Spleen (tissue), 11 donors: Measurements from ENCODE around the gene LAMC2. TPM values are rescaled to one million over a fixed set of nuclear protein-coding genes. Genes with fewer than 3 reads are reported as not detected.

Experiments used
- DNase-seq: peaks from one replicate; pipeline ENCODE4 v3.0.0-alpha.2; 2020
- H3K27ac ChIP-seq, 8 donors: fragments of 200-600 bp; sonication (generic) in 7 of 8; 1 replicate in 4 of 8; 2 replicates in 4 of 8; pipeline versions ENCODE4 v1.5.0 to v1.8.0; 2016 to 2021; ENCODE audit warnings: inconsistent platforms in 4 of 8, mild to moderate bottlenecking in 4 of 8, moderate library complexity in 1 of 8
- H3K27me3 ChIP-seq, 7 donors: fragments of 200-600 bp; sonication (generic) in 6 of 7; replicated peaks in 1 of 7; 1 replicate in 4 of 7; 2 replicates in 3 of 7; pipeline versions ENCODE4 v1.5.0 to v1.8.0; 2016 to 2021; ENCODE audit warnings: inconsistent platforms in 3 of 7, mild to moderate bottlenecking in 1 of 7
- H3K36me3 ChIP-seq, 6 donors: fragments of 200-600 bp; sonication (generic) in 5 of 6; 1 replicate in 4 of 6; 2 replicates in 2 of 6; pipeline versions ENCODE4 v1.5.0 to v1.8.0; 2016 to 2021; ENCODE audit warnings: inconsistent platforms in 2 of 6
- H3K4me1 ChIP-seq, 6 donors: fragments of 200-600 bp; sonication (generic) in 5 of 6; 1 replicate in 3 of 6; 2 replicates in 3 of 6; pipeline versions ENCODE4 v1.5.0 to v1.8.0; 2016 to 2021; ENCODE audit warnings: inconsistent platforms in 3 of 6
- H3K4me3 ChIP-seq, 8 donors: fragments of 200-600 bp; sonication (generic) in 7 of 8; 1 replicate in 4 of 8; 2 replicates in 4 of 8; pipeline versions ENCODE4 v1.5.0 to v1.8.0; 2016 to 2021; ENCODE audit warnings: inconsistent platforms in 4 of 8, mild to moderate bottlenecking in 4 of 8, moderate library complexity in 2 of 8
- H3K9me3 ChIP-seq, 8 donors: fragments of 200-600 bp; sonication (generic) in 7 of 8; 1 replicate in 4 of 8; 2 replicates in 4 of 8; pipeline versions ENCODE4 v1.5.0 to v1.8.0; 2016 to 2021; ENCODE audit warnings: inconsistent platforms in 4 of 8
- POLR2A ChIP-seq, 3 donors: fragments of 450-650 bp; IDR thresholded peaks; one replicate each; pipeline ENCODE4 v1.5.1; 2017; ENCODE audit warnings: antibody characterized with exemption in 3 of 3, mild to moderate bottlenecking in 1 of 3
- POLR2AphosphoS5 ChIP-seq, 3 donors: sonication (generic); formaldehyde crosslinking; IDR thresholded peaks; one replicate each; pipeline ENCODE4 v1.5.1; 2017; ENCODE audit warnings: antibody characterized with exemption in 3 of 3
- WGBS, 5 donors: extraction: QIAGEN DNeasy Blood & Tissue Kit in 3 of 5; methylation state at CpG; one replicate each; pipeline versions ENCODE4 v1.1.5 to v1.1.7; 2013 to 2018; 5-methylcytosine and 5-hydroxymethylcytosine counted together
- intact Hi-C: fragments of 100-400 bp; cut with DNase I; formaldehyde crosslinking; loops from one replicate; pipeline ENCODE4 v1.15.0; 2023; ENCODE audit warnings: low total_unique reads
- polyA plus RNA-seq, 3 donors: library from polyadenylated mRNA; stranded (reverse); fragments of 200-250 nt; gene quantifications; one replicate each; pipeline ENCODE4 v1.2.1, GENCODE V29; 2013
- total RNA-seq, 7 donors: library from RNA; depleted of rRNA in 3 of 7; stranded (reverse); fragments of >200 nt in 3 of 7; fragmentation: NEBNext Ultra II Directional in 4 of 7; extraction: Animal tissue kit (Norgen Biotek cat#: 25700) in 4 of 7; gene quantifications; one replicate each; pipeline versions ENCODE4 v1.1.0 to v1.2.1, GENCODE V29; 2016 to 2021
- TF ChIP-seq, protein P1 (sequence below), 11 experiments: fragments of 200-600 bp in 7 of 11; fragments of 450-650 bp in 4 of 11; sonication (generic) in 4 of 11; IDR thresholded peaks in 8 of 11; conservative IDR thresholded peaks in 3 of 11; 1 replicate in 7 of 11; 2 replicates in 4 of 11; pipeline versions ENCODE4 v1.4.0 to v1.8.0; 2016 to 2021; ENCODE audit warnings: antibody characterized with exemption in 11 of 11, inconsistent platforms in 4 of 11, mild to moderate bottlenecking in 1 of 11
- donor health status: healthy with polysubstance abuse.
- donor health status: DM: no; HTN: no; CAD: no; lungs with moderate emphysema.
- donor health status: DM: no; HTN: no; CAD: no.
- donor health status: Bipolar disorder and iron deficiency.
- donor health status: healthy.
- donor health status: DM: no; HTN: no; CAD: no.
- donor health status: DM: yes; HTN: yes; CAD: no.

Gene LAMC2
- total and polyA plus RNA-seq, 10 donors = 0.13 to 1.4 (median 0.67) TPM; not detected in 1

GRCh38 chr1:183279835-183280234 lies 93.8 kb downstream of the LAMC2 start:
- no peaks in the 10 kb centered on the region for H3K36me3 ChIP-seq
- DNase-seq = peak; percentile 90
- peaks cover 0 to 40% (median 3%) of the 10 kb centered on the region in 6 donors for H3K4me1 ChIP-seq
- TF ChIP-seq POLR2A (IDR thresholded peaks at IDR 0.05) (no peak), POLR2AphosphoS5 (IDR thresholded peaks at IDR 0.05) (peak in 1 of 3 donors; percentile 62)
- intact Hi-C loops = no loop called here
- WGBS, 5 donors = 58 to 91% (median 69%) methylated on average over 6 of the region's 6 CpGs
- no peaks in the 10 kb centered on the region for H3K9me3 ChIP-seq
- peaks cover 0 to 11% (median 0%) of the 10 kb centered on the region in 7 donors for H3K27me3 ChIP-seq
- H3K27ac ChIP-seq = peak overlapping the region in 7 of 8 donors; percentile 61 to 89 (median 78)
- peak overlapping the region in 1 of 8 donors; percentile 14 for H3K4me3 ChIP-seq

DNA sequence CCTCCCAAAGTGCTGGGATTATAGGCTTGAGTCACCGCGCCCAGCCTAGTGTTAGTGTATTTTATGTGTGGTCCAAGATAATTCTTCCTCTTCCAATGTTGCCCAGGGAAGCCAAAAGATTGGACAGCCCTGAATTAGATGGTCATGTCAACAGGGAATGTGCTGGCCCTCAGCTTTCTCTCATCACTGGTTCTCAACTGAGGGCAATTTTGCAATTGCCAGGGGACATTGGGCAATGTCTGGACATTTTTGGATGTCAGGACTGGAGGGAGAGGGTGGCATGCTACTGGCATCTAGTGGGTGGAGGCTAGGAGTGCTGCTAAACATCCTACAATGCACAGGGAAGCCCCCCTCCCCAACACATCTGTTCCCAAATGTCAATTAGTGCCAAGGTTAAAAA lies 95.0 kb downstream of the LAMC2 start:
- Histone ChIP-seq H3K27ac (peak overlapping the region in 5 of 8 donors; percentile 20 to 89 (median 86)), H3K36me3 (no peaks in the 10 kb centered on the region), H3K27me3 (peaks cover 0 to 11% (median 0%) of the 10 kb centered on the region in 7 donors), H3K4me1 (peaks cover 0 to 40% (median 3%) of the 10 kb centered on the region in 6 donors), H3K9me3 (no peaks in the 10 kb centered on the region), H3K4me3 (no peak overlapping the region)
- 95 to 100% (median 100%) methylated on average over 2 of the region's 2 CpGs for WGBS, 5 donors
- intact Hi-C loops = no loop called here
- DNase-seq = no peak
- TF ChIP-seq POLR2AphosphoS5 (IDR thresholded peaks at IDR 0.05) (no peak), POLR2A (IDR thresholded peaks at IDR 0.05) (no peak)
- TF ChIP-seq, protein P1, sequence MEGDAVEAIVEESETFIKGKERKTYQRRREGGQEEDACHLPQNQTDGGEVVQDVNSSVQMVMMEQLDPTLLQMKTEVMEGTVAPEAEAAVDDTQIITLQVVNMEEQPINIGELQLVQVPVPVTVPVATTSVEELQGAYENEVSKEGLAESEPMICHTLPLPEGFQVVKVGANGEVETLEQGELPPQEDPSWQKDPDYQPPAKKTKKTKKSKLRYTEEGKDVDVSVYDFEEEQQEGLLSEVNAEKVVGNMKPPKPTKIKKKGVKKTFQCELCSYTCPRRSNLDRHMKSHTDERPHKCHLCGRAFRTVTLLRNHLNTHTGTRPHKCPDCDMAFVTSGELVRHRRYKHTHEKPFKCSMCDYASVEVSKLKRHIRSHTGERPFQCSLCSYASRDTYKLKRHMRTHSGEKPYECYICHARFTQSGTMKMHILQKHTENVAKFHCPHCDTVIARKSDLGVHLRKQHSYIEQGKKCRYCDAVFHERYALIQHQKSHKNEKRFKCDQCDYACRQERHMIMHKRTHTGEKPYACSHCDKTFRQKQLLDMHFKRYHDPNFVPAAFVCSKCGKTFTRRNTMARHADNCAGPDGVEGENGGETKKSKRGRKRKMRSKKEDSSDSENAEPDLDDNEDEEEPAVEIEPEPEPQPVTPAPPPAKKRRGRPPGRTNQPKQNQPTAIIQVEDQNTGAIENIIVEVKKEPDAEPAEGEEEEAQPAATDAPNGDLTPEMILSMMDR (IDR thresholded peaks at IDR 0.05 in 8 of 11, conservative IDR thresholded peaks at IDR 0.05 in 3 of 11) = no peak

GRCh38 chr1:183281553-183282091 lies 95.6 kb downstream of the LAMC2 start:
- Histone ChIP-seq H3K9me3 (no peaks in the 10 kb centered on the region), H3K27ac (peak overlapping the region in 5 of 8 donors; percentile 20 to 89 (median 86)), H3K4me3 (no peak overlapping the region), H3K36me3 (no peaks in the 10 kb centered on the region), H3K27me3 (peaks cover 0 to 11% (median 0%) of the 10 kb centered on the region in 7 donors), H3K4me1 (peaks cover 0 to 40% (median 3%) of the 10 kb centered on the region in 6 donors)
- intact Hi-C loops = no loop called here
- TF ChIP-seq, protein P1 (IDR thresholded peaks at IDR 0.05 in 8 of 11, conservative IDR thresholded peaks at IDR 0.05 in 3 of 11) = peak; percentile 72 to 96 (median 88)
- peak in 1 of 3 donors; percentile 35 for TF ChIP-seq POLR2AphosphoS5 (IDR thresholded peaks at IDR 0.05)
- TF ChIP-seq POLR2A (IDR thresholded peaks at IDR 0.05) = no peak
- peak; percentile 91 for DNase-seq
- WGBS, 5 donors = 51 to 62% (median 57%) methylated on average over 10 to 12 of the region's 12 CpGs

- no peaks in the 10 kb centered on the region for H3K9me3 ChIP-seq
- no peaks in the 10 kb centered on the region for H3K36me3 ChIP-seq
- no peak for DNase-seq
- H3K4me1 ChIP-seq = peaks cover 0 to 40% (median 3%) of the 10 kb centered on the region in 6 donors
- H3K27me3 ChIP-seq = peaks cover 0 to 11% (median 0%) of the 10 kb centered on the region in 7 donors
- intact Hi-C loops = no loop called here
- no peak overlapping the region for H3K4me3 ChIP-seq
- peak overlapping the region in 1 of 8 donors; percentile 89 for H3K27ac ChIP-seq
- no peak for TF ChIP-seq POLR2A (IDR thresholded peaks at IDR 0.05)
- WGBS, 5 donors = 81 to 89% (median 83%) methylated on average over 9 of the region's 9 CpGs
Observed at GRCh38 chr1:183282101-183282855, 96.2 kb downstream of the LAMC2 start.

DNA sequence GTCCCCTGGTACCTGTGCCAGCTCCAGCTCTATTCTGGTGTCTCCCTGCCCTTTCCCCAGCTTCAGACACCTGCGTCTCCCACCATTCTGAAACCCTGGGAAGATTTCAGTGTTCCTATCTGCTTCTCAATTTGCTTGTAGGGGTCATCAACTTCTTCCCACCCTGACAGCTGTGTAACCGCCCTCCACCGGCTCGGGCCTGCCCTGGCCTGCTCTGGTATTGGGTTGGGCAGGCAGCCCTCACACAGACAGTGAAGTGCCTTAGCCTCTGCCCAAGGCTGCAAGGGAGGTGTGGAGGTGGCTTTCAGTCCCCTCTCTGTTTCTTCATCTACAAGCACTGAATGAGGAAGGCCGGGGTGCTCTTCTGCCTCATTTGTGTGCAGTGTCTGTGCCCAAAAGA lies 97.2 kb downstream of the LAMC2 start:
- Histone ChIP-seq H3K4me1 (peaks cover 0 to 40% (median 3%) of the 10 kb centered on the region in 6 donors), H3K27me3 (peaks cover 0 to 11% (median 0%) of the 10 kb centered on the region in 7 donors), H3K36me3 (no peaks in the 10 kb centered on the region), H3K9me3 (no peaks in the 10 kb centered on the region), H3K4me3 (no peak overlapping the region), H3K27ac (no peak overlapping the region)
- intact Hi-C loops = no loop called here
- WGBS, 5 donors = 70 to 85% (median 80%) methylated on average over 5 of the region's 5 CpGs
- no peak for DNase-seq
- TF ChIP-seq, protein P1 (IDR thresholded peaks at IDR 0.05 in 8 of 11, conservative IDR thresholded peaks at IDR 0.05 in 3 of 11) = no peak
- no peak for TF ChIP-seq POLR2A (IDR thresholded peaks at IDR 0.05)
- no peak for TF ChIP-seq POLR2AphosphoS5 (IDR thresholded peaks at IDR 0.05)
